D721Med (cell line): ENCODE results near the gene PLCB1.

Source experiments
- DNase-seq: peaks from one replicate; pipeline ENCODE4 v3.0.0; 2011; ENCODE audit warnings: low spot score; ENCODE audit not compliant: insufficient read length
- FAIRE-seq: peaks from 2 replicates; lab custom pipeline; 2011; peaks lifted over from hg19 to GRCh38; lab: Jason Lieb, UNC
- CTCF ChIP-seq: IDR thresholded peaks from 2 replicates; pipeline ENCODE4 v1.5.1; 2012; ENCODE audit warnings: mild to moderate bottlenecking, control low read depth; ENCODE audit not compliant: insufficient read depth; ENCODE audit errors: missing control alignments

The PLCB1 gene

GRCh38 chr20:8510808-8511207 lies 378.7 kb downstream of the PLCB1 start:
- TF ChIP-seq CTCF, result no peak
- no peak for FAIRE-seq
- no peak for DNase-seq

GRCh38 chr20:8512003-8512402 lies 379.9 kb downstream of the PLCB1 start:
- FAIRE-seq, result no peak
- TF ChIP-seq CTCF, result no peak
- DNase-seq, result no peak

- DNase-seq (no peak), FAIRE-seq (no peak)
- TF ChIP-seq CTCF, result no peak
Observed at GRCh38 chr20:8515810-8516435, 383.9 kb downstream of the PLCB1 start.

- FAIRE-seq, result no peak
- TF ChIP-seq CTCF, result no peak
- DNase-seq, result no peak
Observed at GRCh38 chr20:8518878-8519277, 386.8 kb downstream of the PLCB1 start.

GRCh38 chr20:8519887-8520286 lies 387.8 kb downstream of the PLCB1 start:
- FAIRE-seq (no peak), DNase-seq (no peak)
- no peak for TF ChIP-seq CTCF

GRCh38 chr20:8522168-8522567 lies 390.1 kb downstream of the PLCB1 start:
- DNase-seq (no peak), FAIRE-seq (no peak)
- no peak for TF ChIP-seq CTCF

GRCh38 chr20:8523684-8524083 lies 391.6 kb downstream of the PLCB1 start:
- TF ChIP-seq CTCF, result peak; percentile 3
- no peak for FAIRE-seq
- DNase-seq, result no peak
